Measurements from ENCODE around the gene NSRP1. TPM values are rescaled to one million over a fixed set of nuclear protein-coding genes. Genes with fewer than 3 reads are reported as not detected.

Gene NSRP1
- total RNA-seq, 1 donor from 2014 or later = 13.0 TPM

Other genes starting within 250 kb of the NSRP1 start
- 57.8 and 74.8 TPM in 2 replicates for gene SSH2, start 186.6 kb upstream of the NSRP1 start, total RNA-seq
- 0.53 TPM in 2 replicates for gene EFCAB5, start 175.2 kb upstream of the NSRP1 start, total RNA-seq
- gene SLC6A4, start 118.9 kb downstream of the NSRP1 start, total RNA-seq = 0.23 and 2.5 TPM in 2 replicates
- 27.4 and 46.4 TPM in 2 replicates for gene BLMH, start 175.1 kb downstream of the NSRP1 start, total RNA-seq
- gene TMIGD1, start 217.2 kb downstream of the NSRP1 start, total RNA-seq = not detected in 2 replicates

All from glomerular endothelial cell (primary cell).